ENCODE results near the gene GNAI2. TPM values are rescaled to one million over a fixed set of nuclear protein-coding genes. Genes with fewer than 3 reads are reported as not detected.

The GNAI2 gene
- total RNA-seq, 1 donor from 2014 or later, result 281 TPM

DNA sequence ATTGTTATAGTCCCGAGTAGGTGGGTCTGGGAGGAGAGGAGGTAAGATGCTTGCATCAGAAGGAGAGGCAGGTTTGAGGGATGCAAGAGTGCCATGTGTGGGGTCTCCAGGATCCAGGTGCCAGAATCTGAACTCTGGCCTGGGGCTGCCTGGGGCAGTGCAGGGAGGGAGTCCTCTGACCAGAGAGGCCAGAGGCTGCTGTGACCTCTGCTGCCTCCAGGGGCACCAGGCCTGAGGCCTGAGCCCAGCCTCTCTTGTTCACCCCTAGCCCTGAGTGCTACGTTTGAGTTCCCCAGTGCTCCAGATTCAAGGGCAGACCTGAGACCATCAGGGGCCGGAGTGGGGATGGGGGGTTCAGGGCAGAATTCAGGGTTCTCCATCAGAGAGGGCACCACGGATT is 23.5 kb upstream of the GNAI2 start:
- H3K4me1 Mint-ChIP-seq, result no peaks in the 10 kb centered on the region

DNA sequence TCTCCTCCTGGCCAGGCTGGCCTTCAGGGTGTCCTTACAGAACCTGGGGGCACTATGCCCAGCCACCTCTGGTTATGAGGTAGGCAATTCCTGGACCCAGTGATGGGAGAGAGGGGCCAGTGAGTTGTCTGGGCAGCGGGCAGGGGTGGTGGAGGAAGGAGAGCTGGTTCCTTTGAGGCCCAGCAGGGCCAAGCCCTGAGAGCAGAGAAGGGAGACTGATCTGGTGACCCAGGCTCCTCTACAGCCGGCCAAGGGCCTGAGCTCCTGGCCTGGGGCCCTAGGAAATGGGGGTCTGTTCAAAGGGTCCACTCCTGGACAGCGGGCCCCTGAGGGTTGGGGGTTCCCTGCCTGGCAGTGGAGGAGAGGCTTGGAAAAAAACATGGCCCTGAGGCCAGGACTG is 23.0 kb upstream of the GNAI2 start:
- no peaks in the 10 kb centered on the region for H3K36me3 Mint-ChIP-seq (ENCODE audit: low read depth)
- no peaks in the 10 kb centered on the region for H3K9me3 Mint-ChIP-seq
- H3K4me1 Mint-ChIP-seq, result no peaks in the 10 kb centered on the region
- no peak overlapping the region for H3K4me3 Mint-ChIP-seq
- DNase-seq, result no peak
- ChIA-PET CTCF (no interaction called here), POLR2A (no interaction called here)
- H3K27me3 Mint-ChIP-seq, result peaks cover 5% of the 10 kb centered on the region
- intact Hi-C loops (cut with micrococcal nuclease), result no loop called here
- no peak overlapping the region for H3K27ac Mint-ChIP-seq
- ATAC-seq (ENCODE audit: low read depth), result no peak
- TF ChIP-seq, protein P1, sequence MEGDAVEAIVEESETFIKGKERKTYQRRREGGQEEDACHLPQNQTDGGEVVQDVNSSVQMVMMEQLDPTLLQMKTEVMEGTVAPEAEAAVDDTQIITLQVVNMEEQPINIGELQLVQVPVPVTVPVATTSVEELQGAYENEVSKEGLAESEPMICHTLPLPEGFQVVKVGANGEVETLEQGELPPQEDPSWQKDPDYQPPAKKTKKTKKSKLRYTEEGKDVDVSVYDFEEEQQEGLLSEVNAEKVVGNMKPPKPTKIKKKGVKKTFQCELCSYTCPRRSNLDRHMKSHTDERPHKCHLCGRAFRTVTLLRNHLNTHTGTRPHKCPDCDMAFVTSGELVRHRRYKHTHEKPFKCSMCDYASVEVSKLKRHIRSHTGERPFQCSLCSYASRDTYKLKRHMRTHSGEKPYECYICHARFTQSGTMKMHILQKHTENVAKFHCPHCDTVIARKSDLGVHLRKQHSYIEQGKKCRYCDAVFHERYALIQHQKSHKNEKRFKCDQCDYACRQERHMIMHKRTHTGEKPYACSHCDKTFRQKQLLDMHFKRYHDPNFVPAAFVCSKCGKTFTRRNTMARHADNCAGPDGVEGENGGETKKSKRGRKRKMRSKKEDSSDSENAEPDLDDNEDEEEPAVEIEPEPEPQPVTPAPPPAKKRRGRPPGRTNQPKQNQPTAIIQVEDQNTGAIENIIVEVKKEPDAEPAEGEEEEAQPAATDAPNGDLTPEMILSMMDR (IDR thresholded peaks at IDR 0.05), result no peak

More for the DNA sequence above, 23.5 kb upstream of the GNAI2 start:
- TF ChIP-seq, protein P1 (IDR thresholded peaks at IDR 0.05), result no peak
- CTCF ChIA-PET, result no interaction called here
- intact Hi-C loops (cut with micrococcal nuclease), result no loop called here
- Mint-ChIP-seq H3K27ac (no peak overlapping the region), H3K4me3 (no peak overlapping the region), H3K27me3 (peaks cover 7% of the 10 kb centered on the region), H3K9me3 (no peaks in the 10 kb centered on the region), H3K36me3 (ENCODE audit: low read depth) (no peaks in the 10 kb centered on the region)
- POLR2A ChIA-PET, result no interaction called here
- no peak for ATAC-seq (ENCODE audit: low read depth)
- no peak for DNase-seq

DNA sequence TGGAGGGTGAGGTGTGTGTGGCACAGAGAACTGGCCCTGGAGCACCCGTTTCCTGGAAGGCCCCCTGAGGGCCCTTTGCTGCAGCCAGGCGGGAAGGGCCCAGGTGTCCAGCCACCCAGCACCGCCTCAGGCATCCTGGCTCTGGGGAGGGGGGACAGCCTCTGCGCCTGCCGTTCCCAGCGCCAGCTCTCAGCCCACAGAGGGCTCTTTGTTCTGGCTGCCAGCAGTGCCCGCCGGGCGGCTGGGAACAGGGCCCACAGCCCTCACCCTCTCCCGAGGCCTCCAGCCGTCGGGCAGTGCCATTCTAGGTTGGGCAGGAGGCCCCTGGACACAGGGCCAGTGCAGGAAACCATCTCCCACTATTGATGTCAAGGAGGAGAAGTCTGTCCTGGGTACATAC is 22.6 kb upstream of the GNAI2 start:
- CTCF ChIA-PET, result no interaction called here
- ATAC-seq (ENCODE audit: low read depth), result no peak
- intact Hi-C loops (cut with micrococcal nuclease), result no loop called here

DNA sequence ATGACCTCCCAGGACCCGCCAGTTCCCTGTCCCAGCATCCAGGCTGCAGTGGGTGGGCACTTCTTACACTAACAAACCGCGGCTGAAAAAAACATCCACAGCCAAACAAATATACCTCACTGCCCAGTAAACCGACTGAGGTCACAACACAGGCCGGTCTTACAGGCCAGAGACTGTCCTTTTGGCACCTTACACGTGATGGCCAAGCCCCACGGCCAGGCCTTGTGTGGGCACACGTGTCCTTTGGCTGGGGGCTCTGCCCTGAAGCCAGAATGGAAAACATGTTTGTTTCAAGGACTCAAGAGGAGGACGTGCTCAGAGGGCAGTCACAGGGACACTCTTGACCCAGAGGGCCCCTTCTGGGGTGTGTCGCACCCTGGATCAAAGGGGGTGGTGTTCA is 21.2 kb upstream of the GNAI2 start:
- CTCF ChIA-PET, result interaction anchor here (1.4 kb wide), 1 partner anchor 11 kb away, joined by 6 read pairs; no protein-coding TSS in a partner anchor
- POLR2A ChIA-PET, result no interaction called here
- no peak overlapping the region for H3K4me3 Mint-ChIP-seq
- H3K27ac Mint-ChIP-seq, result no peak overlapping the region
- intact Hi-C loops (cut with micrococcal nuclease), result no loop called here
- no peaks in the 10 kb centered on the region for H3K4me1 Mint-ChIP-seq
- TF ChIP-seq, protein P1 (IDR thresholded peaks at IDR 0.05), result no peak
- no peaks in the 10 kb centered on the region for H3K9me3 Mint-ChIP-seq
- no peaks in the 10 kb centered on the region for H3K36me3 Mint-ChIP-seq (ENCODE audit: low read depth)
- peaks cover 5% of the 10 kb centered on the region for H3K27me3 Mint-ChIP-seq
- DNase-seq (no peak), ATAC-seq (ENCODE audit: low read depth) (no peak)

More for the DNA sequence above, 22.6 kb upstream of the GNAI2 start:
- no peak for DNase-seq
- no peak overlapping the region for H3K27ac Mint-ChIP-seq
- no peak overlapping the region for H3K4me3 Mint-ChIP-seq
- TF ChIP-seq, protein P1 (IDR thresholded peaks at IDR 0.05), result no peak
- H3K36me3 Mint-ChIP-seq (ENCODE audit: low read depth), result no peaks in the 10 kb centered on the region
- H3K27me3 Mint-ChIP-seq, result peaks cover 6% of the 10 kb centered on the region
- POLR2A ChIA-PET, result no interaction called here
- no peaks in the 10 kb centered on the region for H3K9me3 Mint-ChIP-seq
- H3K4me1 Mint-ChIP-seq, result no peaks in the 10 kb centered on the region

DNA sequence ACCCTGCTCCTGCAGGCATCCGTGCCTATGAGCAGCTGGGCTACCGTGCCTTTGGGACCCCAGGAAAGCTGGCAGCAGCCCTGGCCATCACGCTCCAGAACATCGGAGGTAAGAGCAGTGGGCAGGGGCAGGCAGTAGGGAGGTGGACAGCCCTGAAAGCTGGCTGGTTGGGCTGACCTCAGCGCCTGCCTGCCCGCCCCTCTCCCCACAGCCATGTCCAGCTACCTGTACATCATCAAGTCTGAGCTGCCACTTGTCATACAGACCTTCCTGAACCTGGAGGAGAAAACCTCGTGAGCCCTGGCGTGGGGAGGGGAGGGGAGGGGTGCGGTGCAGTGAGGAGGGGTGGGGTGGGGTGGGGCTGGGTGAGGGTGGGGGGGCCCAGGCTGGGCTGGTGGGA is 20.5 kb upstream of the GNAI2 start:
- CTCF ChIA-PET, result interaction anchor here (1.4 kb wide), 1 partner anchor 10 kb away, joined by 6 read pairs; no protein-coding TSS in a partner anchor
- DNase-seq (no peak), ATAC-seq (ENCODE audit: low read depth) (no peak)
- no peaks in the 10 kb centered on the region for H3K36me3 Mint-ChIP-seq (ENCODE audit: low read depth)
- POLR2A ChIA-PET, result no interaction called here
- no peaks in the 10 kb centered on the region for H3K9me3 Mint-ChIP-seq
- no peak overlapping the region for H3K4me3 Mint-ChIP-seq
- no peak overlapping the region for H3K27ac Mint-ChIP-seq
- intact Hi-C loops (cut with micrococcal nuclease), result no loop called here
- TF ChIP-seq, protein P1 (IDR thresholded peaks at IDR 0.05), result no peak
- no peaks in the 10 kb centered on the region for H3K4me1 Mint-ChIP-seq
- H3K27me3 Mint-ChIP-seq, result peaks cover 5% of the 10 kb centered on the region
